HepG2 (cell line): ENCODE results near the gene ABCA2.

ENCODE experiments used
- CREM ChIP-seq, 2 experiments: sonication (generic) in 1 of 2; formaldehyde crosslinking in 1 of 2; IDR thresholded peaks; 2 replicates each; pipeline versions ENCODE4 v1.4.0 to v1.6.1; 2016 to 2020; ENCODE audit warnings: antibody characterized with exemption in 1 of 2, mild to moderate bottlenecking in 1 of 2, missing genetic modification reagents in 1 of 2
- THYN1 ChIP-seq: sonication (generic); formaldehyde crosslinking; IDR thresholded peaks from 2 replicates; pipeline ENCODE4 v1.8.1; 2023; ENCODE audit warnings: low read depth, mild to moderate bottlenecking, moderate library complexity, missing genetic modification reagents, borderline replicate concordance
- TOE1 ChIP-seq: sonication (generic); formaldehyde crosslinking; IDR thresholded peaks from 2 replicates; pipeline ENCODE4 v1.4.0; 2020; ENCODE audit warnings: mild to moderate bottlenecking, missing genetic modification reagents
- YY1 ChIP-seq: IDR thresholded peaks from 2 replicates; pipeline ENCODE4 v1.6.1; 2011; ENCODE audit warnings: low read length, low read depth, moderate library complexity, mild to moderate bottlenecking; ENCODE audit not compliant: insufficient read depth, insufficient replicate concordance
- TF ChIP-seq, protein P1 (sequence below): sonication (generic); formaldehyde crosslinking; IDR thresholded peaks from 2 replicates; pipeline ENCODE4 v1.5.0; 2020; ENCODE audit warnings: mild to moderate bottlenecking, missing genetic modification reagents, moderate library complexity

DNA sequence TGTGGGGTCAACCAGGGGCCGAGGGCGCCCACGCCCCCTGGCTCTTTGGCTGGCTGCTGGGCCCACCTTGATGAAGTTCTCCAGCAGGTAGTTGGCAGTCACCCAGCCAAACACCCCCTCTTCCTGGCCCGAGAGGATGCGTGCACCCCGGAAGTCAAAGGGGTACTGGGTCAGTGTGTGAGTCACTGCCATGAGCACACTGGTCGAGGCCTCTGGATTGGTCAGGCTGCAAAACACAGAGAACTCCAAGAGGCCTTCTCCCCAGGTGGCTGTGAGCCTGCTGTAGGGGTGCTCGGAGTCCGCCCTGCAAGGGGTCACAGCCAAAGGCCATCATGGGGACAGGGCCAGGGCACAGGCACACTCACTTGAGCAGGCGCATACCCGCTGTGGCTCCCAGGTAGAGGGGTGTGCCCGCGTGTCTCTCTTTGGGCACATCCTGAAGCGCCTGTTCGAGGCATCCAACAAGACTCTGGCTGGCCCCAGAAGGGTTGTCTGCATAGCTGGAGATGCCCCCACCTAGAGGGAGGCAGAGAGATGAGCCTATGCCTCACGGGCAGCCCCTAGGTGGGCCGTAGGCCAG is 23.2 kb upstream of the ABCA2 start:
- TF ChIP-seq THYN1 = no peak
- TF ChIP-seq, protein P1, sequence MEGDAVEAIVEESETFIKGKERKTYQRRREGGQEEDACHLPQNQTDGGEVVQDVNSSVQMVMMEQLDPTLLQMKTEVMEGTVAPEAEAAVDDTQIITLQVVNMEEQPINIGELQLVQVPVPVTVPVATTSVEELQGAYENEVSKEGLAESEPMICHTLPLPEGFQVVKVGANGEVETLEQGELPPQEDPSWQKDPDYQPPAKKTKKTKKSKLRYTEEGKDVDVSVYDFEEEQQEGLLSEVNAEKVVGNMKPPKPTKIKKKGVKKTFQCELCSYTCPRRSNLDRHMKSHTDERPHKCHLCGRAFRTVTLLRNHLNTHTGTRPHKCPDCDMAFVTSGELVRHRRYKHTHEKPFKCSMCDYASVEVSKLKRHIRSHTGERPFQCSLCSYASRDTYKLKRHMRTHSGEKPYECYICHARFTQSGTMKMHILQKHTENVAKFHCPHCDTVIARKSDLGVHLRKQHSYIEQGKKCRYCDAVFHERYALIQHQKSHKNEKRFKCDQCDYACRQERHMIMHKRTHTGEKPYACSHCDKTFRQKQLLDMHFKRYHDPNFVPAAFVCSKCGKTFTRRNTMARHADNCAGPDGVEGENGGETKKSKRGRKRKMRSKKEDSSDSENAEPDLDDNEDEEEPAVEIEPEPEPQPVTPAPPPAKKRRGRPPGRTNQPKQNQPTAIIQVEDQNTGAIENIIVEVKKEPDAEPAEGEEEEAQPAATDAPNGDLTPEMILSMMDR (CRISPR knock-in tag) = no peak
- no peak for TF ChIP-seq CREM (IDR thresholded peaks at IDR 0.05)
- TF ChIP-seq CREM (CRISPR knock-in tag; IDR thresholded peaks at IDR 0.05) = no peak
- TF ChIP-seq YY1 = no peak
- TF ChIP-seq TOE1 (CRISPR knock-in tag) = no peak
